ENCODE data around the gene LCAT.

DNA sequence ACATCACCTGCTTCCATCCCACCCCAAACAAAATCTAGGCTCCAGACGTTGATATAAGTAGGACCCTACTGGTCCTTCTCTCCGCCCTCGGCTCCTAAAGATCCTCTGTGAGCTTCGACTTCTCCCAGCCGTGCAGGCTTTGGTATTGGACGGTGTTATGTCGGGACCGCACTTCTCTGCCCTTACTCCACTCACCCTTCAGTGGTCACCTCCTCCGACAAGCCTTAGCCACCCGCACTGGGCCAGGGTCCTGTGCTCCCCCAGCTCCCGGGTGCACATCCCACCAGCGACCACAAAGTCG lies 8.9 kb downstream of the LCAT start:
- TF ChIP-seq, protein P1, sequence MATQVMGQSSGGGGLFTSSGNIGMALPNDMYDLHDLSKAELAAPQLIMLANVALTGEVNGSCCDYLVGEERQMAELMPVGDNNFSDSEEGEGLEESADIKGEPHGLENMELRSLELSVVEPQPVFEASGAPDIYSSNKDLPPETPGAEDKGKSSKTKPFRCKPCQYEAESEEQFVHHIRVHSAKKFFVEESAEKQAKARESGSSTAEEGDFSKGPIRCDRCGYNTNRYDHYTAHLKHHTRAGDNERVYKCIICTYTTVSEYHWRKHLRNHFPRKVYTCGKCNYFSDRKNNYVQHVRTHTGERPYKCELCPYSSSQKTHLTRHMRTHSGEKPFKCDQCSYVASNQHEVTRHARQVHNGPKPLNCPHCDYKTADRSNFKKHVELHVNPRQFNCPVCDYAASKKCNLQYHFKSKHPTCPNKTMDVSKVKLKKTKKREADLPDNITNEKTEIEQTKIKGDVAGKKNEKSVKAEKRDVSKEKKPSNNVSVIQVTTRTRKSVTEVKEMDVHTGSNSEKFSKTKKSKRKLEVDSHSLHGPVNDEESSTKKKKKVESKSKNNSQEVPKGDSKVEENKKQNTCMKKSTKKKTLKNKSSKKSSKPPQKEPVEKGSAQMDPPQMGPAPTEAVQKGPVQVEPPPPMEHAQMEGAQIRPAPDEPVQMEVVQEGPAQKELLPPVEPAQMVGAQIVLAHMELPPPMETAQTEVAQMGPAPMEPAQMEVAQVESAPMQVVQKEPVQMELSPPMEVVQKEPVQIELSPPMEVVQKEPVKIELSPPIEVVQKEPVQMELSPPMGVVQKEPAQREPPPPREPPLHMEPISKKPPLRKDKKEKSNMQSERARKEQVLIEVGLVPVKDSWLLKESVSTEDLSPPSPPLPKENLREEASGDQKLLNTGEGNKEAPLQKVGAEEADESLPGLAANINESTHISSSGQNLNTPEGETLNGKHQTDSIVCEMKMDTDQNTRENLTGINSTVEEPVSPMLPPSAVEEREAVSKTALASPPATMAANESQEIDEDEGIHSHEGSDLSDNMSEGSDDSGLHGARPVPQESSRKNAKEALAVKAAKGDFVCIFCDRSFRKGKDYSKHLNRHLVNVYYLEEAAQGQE (IDR thresholded peaks at IDR 0.05; ENCODE audit: insufficient replicate concordance, low read depth) = no peak
- TF ChIP-seq, protein P2, sequence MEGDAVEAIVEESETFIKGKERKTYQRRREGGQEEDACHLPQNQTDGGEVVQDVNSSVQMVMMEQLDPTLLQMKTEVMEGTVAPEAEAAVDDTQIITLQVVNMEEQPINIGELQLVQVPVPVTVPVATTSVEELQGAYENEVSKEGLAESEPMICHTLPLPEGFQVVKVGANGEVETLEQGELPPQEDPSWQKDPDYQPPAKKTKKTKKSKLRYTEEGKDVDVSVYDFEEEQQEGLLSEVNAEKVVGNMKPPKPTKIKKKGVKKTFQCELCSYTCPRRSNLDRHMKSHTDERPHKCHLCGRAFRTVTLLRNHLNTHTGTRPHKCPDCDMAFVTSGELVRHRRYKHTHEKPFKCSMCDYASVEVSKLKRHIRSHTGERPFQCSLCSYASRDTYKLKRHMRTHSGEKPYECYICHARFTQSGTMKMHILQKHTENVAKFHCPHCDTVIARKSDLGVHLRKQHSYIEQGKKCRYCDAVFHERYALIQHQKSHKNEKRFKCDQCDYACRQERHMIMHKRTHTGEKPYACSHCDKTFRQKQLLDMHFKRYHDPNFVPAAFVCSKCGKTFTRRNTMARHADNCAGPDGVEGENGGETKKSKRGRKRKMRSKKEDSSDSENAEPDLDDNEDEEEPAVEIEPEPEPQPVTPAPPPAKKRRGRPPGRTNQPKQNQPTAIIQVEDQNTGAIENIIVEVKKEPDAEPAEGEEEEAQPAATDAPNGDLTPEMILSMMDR (IDR thresholded peaks at IDR 0.05; ENCODE audit: insufficient read depth, low read length) = no peak
- TF ChIP-seq POLR2AphosphoS5 (IDR thresholded peaks at IDR 0.05; ENCODE audit: low read depth) = peak; percentile 23; the same call in 1 of the 2 replicates
